CD4-positive, alpha-beta T cell treated with Interleukin-4 for 4 hours (primary cell): ENCODE results near the gene PLXNB1.
"Not testable (repeated sequence)": the region's sequence is repeated elsewhere in the genome, so short reads cannot be mapped to it uniquely, and the experiment has no call there.

Source experiments
- DNase-seq: peaks from one replicate; pipeline ENCODE4 v3.0.0-alpha.2; 2020

PLXNB1 gene

DNA sequence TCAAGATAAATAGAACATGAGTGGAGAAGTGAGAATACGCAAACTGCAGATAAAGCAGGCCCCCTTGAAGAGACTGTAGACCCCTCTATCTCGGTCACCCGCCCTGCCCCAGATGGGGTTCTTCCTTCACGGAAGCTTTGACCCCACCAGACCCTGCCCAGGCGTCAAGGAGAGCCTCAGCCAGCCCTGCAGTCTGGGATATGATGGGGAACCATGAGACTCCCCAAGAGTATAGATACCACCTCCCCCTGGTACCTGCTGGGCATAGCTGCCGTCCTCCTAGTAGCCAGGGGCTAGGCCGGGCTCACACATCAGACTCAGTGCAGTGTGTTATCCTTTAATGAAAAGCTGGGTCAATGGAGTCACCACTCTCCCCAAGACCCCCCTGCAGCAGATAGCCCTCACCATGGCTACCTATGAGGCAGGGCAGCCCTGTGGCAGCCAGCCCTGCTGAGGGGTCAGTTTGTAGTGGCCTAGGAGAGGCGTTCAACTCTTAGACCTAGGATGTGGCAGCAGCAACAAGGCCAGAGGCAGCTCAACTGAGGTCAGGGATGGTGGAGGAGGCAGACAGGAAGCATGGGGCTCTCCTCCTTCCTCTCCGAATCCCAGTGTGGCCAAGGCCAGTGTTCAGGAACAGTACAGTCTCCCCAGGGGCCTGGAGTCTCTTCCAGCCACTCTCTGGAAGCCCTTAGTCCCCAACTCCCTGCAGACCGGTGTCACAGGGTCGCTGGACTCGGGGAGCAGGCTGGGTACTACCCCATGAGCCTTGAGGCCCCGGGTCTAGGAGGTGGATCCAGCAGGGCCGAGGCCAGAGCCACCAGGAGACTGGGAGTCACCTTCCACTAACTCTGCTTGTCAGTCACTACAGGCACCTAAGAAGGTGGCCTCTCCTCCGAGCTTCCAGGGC, 26.1 kb downstream of the PLXNB1 start:
- no peak for DNase-seq

DNA sequence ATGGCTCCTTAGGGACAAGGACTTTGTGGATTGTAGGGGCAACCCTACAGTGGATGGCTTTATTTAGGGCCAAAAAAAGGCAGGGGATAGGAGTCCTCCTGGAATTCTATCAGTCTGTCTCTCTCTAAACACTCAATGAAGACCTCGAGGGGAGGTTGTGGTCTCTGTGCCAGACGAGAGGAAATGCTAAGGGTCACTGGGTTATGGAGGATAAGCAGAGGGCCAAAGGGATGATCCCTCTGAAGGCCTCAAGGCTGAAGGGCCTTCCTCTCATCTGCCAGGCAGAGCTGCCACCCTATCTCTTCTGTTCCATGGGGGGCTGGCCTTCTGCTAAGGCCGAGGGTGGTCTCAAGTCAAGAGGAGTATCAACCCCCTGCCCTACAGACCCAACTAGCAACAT, 27.0 kb downstream of the PLXNB1 start:
- no peak for DNase-seq

GRCh38 chr3:48402281-48402732, 27.6 kb downstream of the PLXNB1 start:
- no peak for DNase-seq

GRCh38 chr3:48401434-48401901, 28.4 kb downstream of the PLXNB1 start:
- not testable (repeated sequence) for DNase-seq

DNA sequence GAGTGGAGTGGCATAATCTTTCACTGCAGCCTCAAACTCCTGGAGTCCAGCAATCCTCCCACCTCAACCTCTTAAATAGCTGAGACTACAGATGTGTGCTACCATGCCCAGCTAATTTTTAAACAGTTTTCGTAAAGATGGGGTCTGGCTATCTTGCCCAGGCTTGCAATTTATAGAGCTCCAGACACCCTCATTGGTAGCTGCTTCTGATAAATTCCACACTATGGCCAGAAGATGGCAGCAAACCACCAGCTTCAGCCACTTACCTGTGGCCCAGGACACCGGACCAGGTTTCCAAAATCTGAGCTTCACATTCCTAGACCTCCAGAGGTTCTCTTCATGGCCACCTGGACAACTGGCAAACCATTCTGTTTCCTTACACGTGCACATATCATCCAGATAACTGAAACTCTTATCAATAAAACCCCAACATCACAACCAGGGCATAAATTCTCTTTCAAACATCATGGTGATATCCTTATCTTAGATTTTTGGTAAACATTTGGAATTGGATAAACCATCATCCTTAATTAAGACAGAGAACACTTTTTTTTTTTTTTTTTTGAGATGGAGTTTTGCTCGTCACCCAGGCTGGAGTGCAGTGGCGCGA, 29.0 kb downstream of the PLXNB1 start:
- peak; percentile 76 for DNase-seq

DNA sequence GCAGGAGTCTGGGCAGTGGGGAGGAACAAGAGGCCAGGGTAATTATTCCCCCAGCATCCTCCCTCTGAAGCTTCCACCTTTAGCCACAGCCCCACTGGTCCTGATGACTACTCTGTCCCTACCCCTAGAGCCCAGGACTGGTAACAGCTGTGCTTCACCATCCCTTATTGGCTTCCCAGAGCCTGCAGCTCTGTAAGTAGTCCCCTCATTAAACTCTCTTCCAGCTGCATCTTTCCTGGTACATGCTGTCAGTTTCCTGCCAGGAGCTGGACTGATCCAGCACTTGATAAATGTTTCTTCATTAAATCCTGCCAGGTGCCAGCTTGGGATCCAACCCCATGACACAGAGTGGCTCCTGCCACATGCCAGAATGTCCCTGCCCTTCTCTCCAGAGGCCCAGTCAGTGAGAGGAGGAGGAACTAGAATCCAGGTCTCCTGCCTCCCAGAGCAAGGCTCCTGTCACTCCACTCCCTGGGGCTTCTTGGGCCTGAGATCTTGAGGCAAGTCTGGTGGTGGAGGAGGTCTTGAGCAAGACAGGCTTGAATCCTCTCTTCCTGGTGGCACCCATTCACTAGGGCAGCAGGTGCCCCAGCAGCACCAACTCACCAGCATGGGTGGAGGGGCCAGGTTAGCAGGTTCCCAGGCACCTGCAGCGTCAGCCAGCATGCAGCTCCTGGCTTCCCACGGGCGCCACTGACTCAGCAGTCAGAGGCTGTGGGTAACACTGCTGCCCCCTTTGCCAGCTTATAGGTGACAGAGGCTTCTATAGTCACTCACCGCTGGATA, 30.3 kb downstream of the PLXNB1 start:
- no peak for DNase-seq

DNA sequence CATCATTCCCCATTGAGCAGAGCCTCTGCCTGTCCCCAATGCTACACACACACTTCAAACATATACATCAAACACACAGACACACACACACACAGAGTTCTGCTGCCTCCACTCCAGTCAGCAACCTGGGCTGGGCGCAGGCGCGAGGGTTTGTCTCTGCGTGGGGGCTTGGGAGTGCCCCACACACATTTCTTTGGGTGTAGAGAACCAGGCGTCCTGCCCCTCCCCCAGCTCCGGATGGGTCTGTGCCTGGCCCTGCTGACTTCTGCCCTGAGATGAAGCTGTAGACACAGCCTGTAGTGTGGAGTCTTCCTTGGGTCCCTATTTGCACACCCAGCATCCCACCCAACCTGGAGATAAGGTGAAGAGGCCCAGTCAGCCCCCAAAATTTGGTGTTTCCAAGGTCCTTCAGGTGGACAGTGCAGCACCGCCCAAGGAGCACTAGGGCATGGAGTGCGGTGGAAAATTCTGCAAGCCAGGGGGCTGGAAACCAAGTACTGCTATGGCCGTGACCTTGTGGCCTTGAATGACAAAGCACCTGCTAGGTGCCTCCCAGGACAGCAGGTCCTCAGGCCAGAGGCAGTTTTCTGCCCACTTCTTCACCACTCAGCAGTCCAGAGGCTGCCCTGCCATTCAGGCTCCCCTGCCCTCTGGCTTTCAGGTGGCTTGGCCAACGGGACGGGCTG, 31.0 kb downstream of the PLXNB1 start:
- no peak for DNase-seq

DNA sequence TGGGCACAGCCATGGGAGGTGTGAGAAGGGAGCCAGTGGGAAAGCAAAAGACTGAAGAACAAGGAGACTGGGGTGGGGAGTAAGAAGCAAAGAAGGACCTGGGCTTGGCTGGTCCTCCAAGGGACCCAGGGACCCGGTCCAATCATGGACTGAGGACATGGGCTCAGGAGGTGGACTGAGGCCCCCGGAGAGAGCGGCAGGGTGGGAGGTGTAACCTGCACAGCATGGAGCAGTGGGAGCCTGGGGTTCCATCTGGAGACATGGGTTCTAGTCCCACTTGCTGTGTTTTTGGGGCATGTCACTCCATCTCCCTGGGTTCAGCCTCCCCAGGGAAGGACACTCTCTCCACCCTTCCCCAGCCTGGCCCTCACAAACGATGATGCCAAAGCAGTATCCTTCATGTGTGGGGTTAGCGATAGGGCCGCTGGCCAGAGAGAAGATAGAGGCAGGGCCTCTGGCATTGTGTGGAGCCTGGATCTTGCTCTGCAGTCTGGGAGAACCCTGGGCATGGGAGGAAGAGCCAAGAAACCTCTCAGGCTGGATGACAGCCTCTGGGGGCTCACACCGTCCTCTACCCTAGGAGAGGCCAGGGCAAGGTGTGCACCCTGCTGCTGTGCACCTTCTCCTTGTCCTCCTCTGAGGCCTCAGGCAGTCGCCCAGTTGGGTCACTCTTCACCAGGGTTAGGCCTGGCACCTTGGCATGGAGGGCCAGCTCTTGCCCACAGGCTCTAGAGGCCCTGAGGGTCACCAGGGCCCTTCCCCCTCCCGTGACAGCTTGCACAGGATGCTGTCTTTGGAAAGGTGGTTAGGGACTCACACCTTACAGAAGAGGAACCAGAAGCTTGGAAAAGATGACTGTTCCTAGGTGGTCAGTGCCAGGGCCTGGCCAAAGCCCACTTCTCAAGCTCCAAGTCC, 31.9 kb downstream of the PLXNB1 start:
- no peak for DNase-seq

DNA sequence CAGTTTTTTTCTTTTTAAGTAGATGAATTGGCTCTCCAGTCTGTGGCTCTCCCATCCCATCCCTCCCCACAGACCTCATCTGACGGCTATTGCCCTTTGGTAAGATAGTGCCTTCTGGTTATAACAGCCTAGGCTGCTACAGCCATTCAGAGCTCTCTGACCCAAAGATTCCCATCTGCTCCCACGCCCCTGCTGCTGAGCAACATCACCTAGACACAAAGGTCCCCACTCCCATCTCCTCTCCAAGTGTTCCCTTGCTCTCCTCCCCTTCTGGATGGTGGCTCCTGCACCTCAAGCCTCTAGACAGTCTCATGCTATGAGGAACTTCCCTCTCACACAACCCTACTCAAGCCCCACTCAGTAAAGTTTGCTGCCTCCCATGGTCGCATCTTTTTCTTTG, 34.2 kb downstream of the PLXNB1 start:
- DNase-seq, result no peak

GRCh38 chr3:48394391-48394790, 35.5 kb downstream of the PLXNB1 start:
- no peak for DNase-seq

DNA sequence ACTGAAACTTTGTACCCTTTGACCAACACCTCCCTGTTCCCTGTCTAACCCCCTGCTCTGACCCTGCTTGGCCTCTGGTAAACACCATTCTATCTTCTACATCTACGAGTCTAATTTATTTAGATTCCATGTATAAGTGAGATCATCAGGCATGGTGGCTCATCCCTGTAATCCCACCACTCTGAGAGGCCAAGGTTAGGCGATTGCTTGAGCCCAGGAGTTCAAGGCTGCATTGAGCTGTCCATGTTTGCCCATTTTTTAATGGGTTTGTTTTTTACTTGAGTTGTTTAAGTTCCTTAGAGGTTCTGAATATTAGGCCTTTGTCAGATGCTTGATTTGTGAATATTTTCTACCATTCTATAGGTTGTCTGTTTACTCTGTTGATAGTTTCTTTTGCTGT, 40.9 kb downstream of the PLXNB1 start:
- no peak for DNase-seq

GRCh38 chr3:48387634-48388033, 42.3 kb downstream of the PLXNB1 start:
- DNase-seq, result no peak

- DNase-seq, result no peak
Observed at GRCh38 chr3:48372862-48373435, 56.9 kb downstream of the PLXNB1 start.

DNA sequence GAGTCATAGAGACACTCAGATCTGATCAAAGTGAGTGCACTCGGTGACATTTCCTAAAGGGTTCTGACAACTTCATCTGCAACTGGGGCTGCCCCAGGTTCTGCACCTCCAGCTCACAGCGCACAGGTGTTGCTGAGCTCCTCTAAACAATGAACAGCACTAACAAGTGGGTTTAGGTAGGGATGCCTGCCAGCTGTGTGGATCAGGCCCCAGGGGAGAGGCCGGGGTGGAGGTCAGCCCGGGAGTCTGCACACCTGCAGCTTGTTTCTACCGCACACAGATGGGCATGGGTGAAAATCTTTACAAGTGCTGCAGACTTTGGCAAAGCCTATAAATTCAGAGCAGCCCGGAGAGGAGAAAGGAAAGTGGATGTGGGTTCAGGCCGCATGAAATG, 57.5 kb downstream of the PLXNB1 start:
- DNase-seq, result no peak

DNA sequence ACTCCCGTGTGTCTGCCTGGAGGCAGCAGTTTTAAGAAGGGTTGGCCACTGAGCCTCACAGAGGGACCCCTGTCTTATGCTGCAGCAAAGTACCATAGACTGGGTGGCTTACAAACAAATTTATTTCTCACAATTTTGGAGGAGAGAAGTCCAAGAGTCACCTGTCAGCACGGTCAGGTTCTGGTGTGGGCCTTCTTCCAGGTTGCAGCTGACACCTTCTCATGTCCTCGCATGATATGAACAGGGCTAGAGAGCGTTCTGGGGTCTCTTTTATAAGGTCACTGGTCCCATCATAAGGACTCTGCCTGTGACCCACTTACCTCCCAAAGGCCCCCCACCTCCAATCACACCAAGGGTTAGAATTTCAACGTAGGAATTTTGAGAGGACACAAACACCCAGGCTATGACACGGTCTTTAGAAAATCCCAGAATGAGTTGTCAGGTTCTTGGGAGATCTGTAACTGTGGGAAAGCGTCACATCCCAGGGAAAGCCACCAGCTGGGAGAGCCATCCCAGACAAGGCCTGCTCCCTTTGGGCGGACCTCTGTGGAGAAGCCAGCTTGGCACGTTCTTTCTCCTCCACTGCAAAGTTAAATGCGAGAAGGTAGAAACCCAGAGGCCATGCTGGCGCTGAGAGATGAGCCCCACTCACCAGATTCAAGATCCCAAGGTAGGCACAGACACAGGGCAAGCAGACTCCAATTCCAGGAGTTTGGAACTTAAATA, 58.1 kb downstream of the PLXNB1 start, which contains the start of gene FBXW12:
TSS of gene FBXW12 (plus strand) at position 569 of the 726 bp plus-strand sequence. CDS start 549 bp downstream, outside the sequence.
- no peak for DNase-seq

DNA sequence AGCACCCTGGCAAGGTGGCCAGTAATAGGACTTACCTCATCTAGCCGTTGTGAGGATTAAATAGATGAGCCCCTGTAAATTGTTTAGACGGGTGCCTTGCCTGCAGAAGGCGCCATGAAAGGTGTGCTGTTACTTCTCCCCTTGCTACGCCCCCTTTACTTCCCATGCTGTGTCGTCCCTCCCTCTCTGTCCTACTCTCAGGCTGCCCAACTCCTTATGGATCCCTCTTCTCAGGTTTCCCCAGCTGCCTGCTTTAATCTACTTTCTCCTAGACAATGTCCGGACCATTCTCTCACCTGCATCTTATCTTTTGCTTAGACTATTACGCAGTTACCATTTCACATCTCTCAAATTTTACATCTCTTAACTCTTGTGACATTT, 59.6 kb downstream of the PLXNB1 start:
- no peak for DNase-seq

- no peak for DNase-seq
Observed at GRCh38 chr3:48369693-48370332, 60.1 kb downstream of the PLXNB1 start.

DNA sequence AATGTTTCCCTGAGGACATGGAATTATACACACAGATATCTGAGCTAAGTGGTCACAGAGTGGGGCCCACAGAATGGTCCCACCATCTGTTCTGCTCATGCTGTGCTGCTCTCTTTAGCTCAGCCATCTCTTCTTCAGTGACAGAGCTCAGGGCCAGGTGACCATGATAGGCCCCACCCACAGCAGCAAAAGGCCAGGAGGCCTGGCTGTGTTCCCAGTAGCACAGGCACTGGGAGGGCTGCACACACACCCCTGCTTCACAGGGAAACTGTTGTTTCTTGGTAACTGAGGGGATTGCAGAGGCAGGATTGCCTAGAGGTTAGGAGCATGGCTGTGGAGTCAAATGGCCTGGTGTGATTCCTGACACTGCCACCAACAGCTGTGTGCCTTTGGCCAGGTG, 62.7 kb downstream of the PLXNB1 start:
- DNase-seq, result no peak

GRCh38 chr3:48364840-48365239, 65.0 kb downstream of the PLXNB1 start:
- no peak for DNase-seq

- DNase-seq, result no peak
Observed at GRCh38 chr3:48361928-48362327, 68.0 kb downstream of the PLXNB1 start.
